K562 (cell line): ENCODE results near the gene HELZ. TPM values are rescaled to one million over a fixed set of nuclear protein-coding genes. Genes with fewer than 3 reads are reported as not detected.

Source experiments
- ATAC-seq: fragments of 200-7000 bp; cut with Tn5 transposase; 3 replicates; pipeline ENCODE4 v1.9.1; 2020; ENCODE audit warnings: moderate library complexity
- BruUV-seq: library from RNA; stranded (reverse); fragments of 400-500 nt; replicated peaks from 2 replicates; lab custom pipeline; 2021; lab: Mats Ljungman, UMichigan
- CTCF ChIA-PET: fragments of 300-600 bp; formaldehyde crosslinking; extraction: SDS; loops from one replicate; lab custom pipeline; 2021; ENCODE audit warnings: low intra/inter-chr PET ratio; lab: Yijun Ruan, JAX
- POLR2A ChIA-PET: fragments of 300-600, 350-650 bp; sonication (Branson Sonifier 250); formaldehyde crosslinking; extraction: SDS; loops from one replicate; lab custom pipeline; 2021; ENCODE audit warnings: antibody characterized with exemption, inconsistent platforms; lab: Yijun Ruan, JAX
- DNase-seq, 4 experiments: peaks; one replicate each; pipeline versions ENCODE4 v3.0.0 to v3.0.0-alpha.2; 2011 to 2018; ENCODE audit warnings: low spot score in 3 of 4, mixed read lengths in 3 of 4; ENCODE audit errors: extremely low read depth in 1 of 4
- FAIRE-seq: peaks from 2 replicates; lab custom pipeline; 2011; peaks lifted over from hg19 to GRCh38; lab: Jason Lieb, UNC
- H2AFZ ChIP-seq: 2 replicates; pipeline ENCODE4 v1.6.0; 2011; ENCODE audit warnings: low read depth, low read length, control low read depth, inconsistent platforms
- H3K27ac ChIP-seq: fragments of 200-600 bp; 3 replicates; pipeline ENCODE4 v1.8.0; 2011; ENCODE audit warnings: low read depth, mild to moderate bottlenecking, control low read depth, inconsistent platforms, low read length, moderate library complexity, mixed read lengths; ENCODE audit errors: extremely low read depth
- H3K27me3 ChIP-seq, 2 experiments: fragments of 300-600 bp in 1 of 2; 2 replicates in 1 of 2; 3 replicates in 1 of 2; pipeline versions ENCODE4 v1.6.0 to v1.8.0; 2011; ENCODE audit warnings: inconsistent platforms in 2 of 2, low read length in 2 of 2, mild to moderate bottlenecking in 1 of 2, mixed read lengths in 1 of 2, moderate library complexity in 1 of 2; ENCODE audit not compliant: control insufficient read depth in 2 of 2, insufficient read depth in 2 of 2
- H3K36me3 ChIP-seq: fragments of 300-600 bp; 3 replicates; pipeline ENCODE4 v1.8.0; 2011; ENCODE audit warnings: mild to moderate bottlenecking, low read length, inconsistent platforms; ENCODE audit not compliant: control insufficient read depth, insufficient read depth
- H3K4me1 ChIP-seq, 2 experiments: fragments of 200-600 bp in 1 of 2; replicated peaks in 1 of 2; 2 replicates in 1 of 2; 3 replicates in 1 of 2; pipeline versions ENCODE4 v1.5.1 to v1.8.0; 2011; ENCODE audit warnings: inconsistent platforms in 2 of 2, low read length in 2 of 2, mild to moderate bottlenecking in 1 of 2, mixed read lengths in 1 of 2, moderate library complexity in 1 of 2; ENCODE audit not compliant: control insufficient read depth in 2 of 2, insufficient read depth in 2 of 2
- H3K4me2 ChIP-seq: 2 replicates; pipeline ENCODE4 v1.6.1; 2011; ENCODE audit warnings: low read length, control low read depth, inconsistent platforms, mixed read lengths; ENCODE audit not compliant: insufficient read depth
- H3K4me3 ChIP-seq: fragments of 200-600 bp; sonication (generic), shearing (Covaris generic); 2 replicates; pipeline ENCODE4 v1.5.1; 2016; ENCODE audit warnings: control low read depth, inconsistent platforms
- H3K79me2 ChIP-seq: fragments of 200-600 bp; 3 replicates; pipeline ENCODE4 v1.8.0; 2011; ENCODE audit warnings: low read length, inconsistent platforms; ENCODE audit not compliant: control insufficient read depth, insufficient read depth
- H3K9ac ChIP-seq, 2 experiments: 2 replicates each; pipeline versions ENCODE4 v1.6.0 to v1.6.1; 2011; ENCODE audit warnings: low read depth in 2 of 2, low read length in 2 of 2, control low read depth in 1 of 2, inconsistent platforms in 1 of 2, mild to moderate bottlenecking in 1 of 2, mixed read lengths in 1 of 2; ENCODE audit not compliant: insufficient read depth in 1 of 2
- H3K9me1 ChIP-seq: one replicate; pipeline ENCODE4 v1.6.0; 2011; ENCODE audit warnings: inconsistent platforms, mild to moderate bottlenecking, low read length, moderate library complexity; ENCODE audit not compliant: control insufficient read depth, insufficient read depth
- H3K9me3 ChIP-seq: replicated peaks from 2 replicates; pipeline ENCODE4 v1.5.1; 2011; ENCODE audit warnings: low read depth, low read length, inconsistent platforms; ENCODE audit not compliant: control insufficient read depth, insufficient read depth
- H4K20me1 ChIP-seq: replicated peaks from 2 replicates; pipeline ENCODE4 v1.6.1; 2011; ENCODE audit warnings: low read length, inconsistent platforms, mixed read lengths; ENCODE audit not compliant: control insufficient read depth, insufficient read depth
- CBX3 ChIP-seq, 2 experiments: IDR thresholded peaks; 1 replicate in 1 of 2; 2 replicates in 1 of 2; pipeline ENCODE4 v1.6.1; 2012; ENCODE audit warnings: inconsistent platforms in 2 of 2, low read length in 2 of 2, borderline replicate concordance in 1 of 2, control low read depth in 1 of 2
- CREB1 ChIP-seq, 2 experiments: sonication (generic) in 1 of 2; formaldehyde crosslinking in 1 of 2; IDR thresholded peaks; 2 replicates each; pipeline versions ENCODE4 v1.6.1 to v1.8.0; 2012 to 2022; ENCODE audit warnings: inconsistent platforms in 1 of 2, mild to moderate bottlenecking in 1 of 2, missing genetic modification reagents in 1 of 2, moderate library complexity in 1 of 2
- CTBP1 ChIP-seq: fragments of 450-650 bp; IDR thresholded peaks from 2 replicates; pipeline ENCODE4 v1.6.1; 2016; ENCODE audit warnings: borderline replicate concordance
- EZH2 ChIP-seq: IDR thresholded peaks from 2 replicates; pipeline ENCODE4 v1.6.1; 2012; ENCODE audit warnings: low read depth, mild to moderate bottlenecking, inconsistent platforms, low read length, borderline replicate concordance
- MEF2A ChIP-seq: IDR thresholded peaks from 2 replicates; pipeline ENCODE4 v1.6.1; 2011; ENCODE audit warnings: low read depth, mild to moderate bottlenecking, low read length, moderate library complexity; ENCODE audit not compliant: control insufficient read depth
- XRCC4 ChIP-seq: IDR thresholded peaks from one replicate; pipeline ENCODE4 v1.6.1; 2011; ENCODE audit not compliant: insufficient read depth, insufficient read length; ENCODE audit errors: extremely low read depth
- ZNF121 ChIP-seq: sonication (generic); formaldehyde crosslinking; conservative IDR thresholded peaks from 2 replicates; pipeline ENCODE4 v1.8.0; 2022; ENCODE audit warnings: missing genetic modification reagents
- WGBS: fragments of 100-300 bp; shearing (Covaris generic); methylation state at CpG from one replicate; pipeline ENCODE4 v1.1.6; 2016; ENCODE audit warnings: low coverage, mixed read lengths; ENCODE audit not compliant: insufficient coverage; ENCODE audit errors: missing lambda C conversion rate; 5-methylcytosine and 5-hydroxymethylcytosine counted together
- in situ Hi-C: fragments of 300-500 bp; cut with MboI; formaldehyde crosslinking; loops from 4 replicates; pipeline ENCODE4 v1.15.0; 2018; ENCODE audit warnings: inconsistent platforms, mixed read lengths
- intact Hi-C: fragments of 100-400 bp; cut with micrococcal nuclease; formaldehyde crosslinking; loops from 2 replicates; pipeline ENCODE4 v1.14.2; 2022
- polyA plus RNA-seq, 8 experiments: library from polyadenylated mRNA; depleted of rRNA in 4 of 8; stranded (reverse) in 5 of 8; unstranded in 3 of 8; fragments of >200 nt; fragmentation: Nextera tagmentation in 2 of 8; fragmentation: Illumina TruSeq in 1 of 8; extraction: Ambion mirVana in 2 of 8; extraction: Trizol in 1 of 8; gene quantifications; 2 replicates each; pipeline versions ENCODE4 v1.2.1 to v1.2.3, GENCODE V29; 2011 to 2014; ENCODE audit warnings: inconsistent platforms in 1 of 8, missing spikeins in 1 of 8
- total RNA-seq, 7 experiments: library from RNA; depleted of rRNA in 6 of 7; stranded (reverse); fragments of >200 nt in 6 of 7; fragmentation: Illumina TruSeq in 2 of 7; extraction: Trizol in 2 of 7; gene quantifications; 2 replicates each; pipeline versions ENCODE4 v1.2.1 to v1.2.3, GENCODE V29; 2011 to 2021; ENCODE audit warnings: low replicate concordance in 1 of 7

Gene HELZ
- total and polyA plus RNA-seq, 9 of the 15 experiments (the other 6 are each of a cell fraction or from before 2014, with no cell fraction given), result 5.2 to 39.8 (median 17.3) TPM

DNA sequence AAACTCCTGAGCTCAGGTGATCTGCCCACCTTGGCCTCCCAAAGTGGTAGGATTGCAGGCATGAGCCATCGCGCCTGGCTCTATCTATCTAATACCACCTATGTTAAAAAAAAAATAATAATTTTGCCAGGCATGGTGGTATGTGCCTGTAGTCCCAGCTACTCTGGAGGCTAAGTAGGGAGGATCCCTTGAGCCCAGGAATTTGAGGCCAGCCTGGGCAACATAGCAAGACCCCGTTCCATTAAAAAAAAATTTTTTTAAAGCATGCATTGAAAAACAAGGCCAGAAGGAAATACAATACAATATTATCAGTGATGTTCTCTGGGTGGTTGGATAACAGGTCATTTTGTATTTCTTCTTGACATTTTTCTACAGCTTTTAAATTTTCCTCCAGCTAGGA lies 45.2 kb upstream of the HELZ start:
- Histone ChIP-seq H3K9ac (no peak overlapping the region), H3K4me1 (peaks cover 0 to 8% of the 10 kb centered on the region in 2 experiments; a peak in 1 of 5 replicates), H3K4me3 (no peak overlapping the region), H3K27me3 (no peaks in the 10 kb centered on the region), H3K79me2 (no peaks in the 10 kb centered on the region), H3K36me3 (no peaks in the 10 kb centered on the region), H3K27ac (no peak overlapping the region), H2AFZ (no peak overlapping the region), H3K4me2 (no peak overlapping the region), H4K20me1 (no peaks in the 10 kb centered on the region), H3K9me3 (no peaks in the 10 kb centered on the region), H3K9me1 (no peaks in the 10 kb centered on the region)
- CTCF ChIA-PET, result no interaction called here
- intact Hi-C loops, result no loop called here
- in situ Hi-C loops, result no loop called here
- ATAC-seq (no peak), FAIRE-seq (no peak), DNase-seq (no peak)
- TF ChIP-seq EZH2, result no peak
- no peak for TF ChIP-seq MEF2A
- no peak for TF ChIP-seq XRCC4
- no peak for TF ChIP-seq CBX3 (IDR thresholded peaks at IDR 0.05; ENCODE audit: borderline replicate concordance in 1 of 2, low read length in 2 of 2)
- peak; percentile 86 for TF ChIP-seq ZNF121
- TF ChIP-seq CTBP1, result no peak
- TF ChIP-seq CREB1 (IDR thresholded peaks at IDR 0.05), result no peak
- TF ChIP-seq CREB1 (CRISPR knock-in tag; IDR thresholded peaks at IDR 0.05), result no peak
- 73% methylated on average over 3 of the region's 3 CpGs for WGBS
- no TSS peak for BruUV-seq
- POLR2A ChIA-PET, result interaction anchor here (0.8 kb wide), 1 partner anchor 33 kb away, joined by 3 read pairs; no protein-coding TSS in a partner anchor
